H1 (cell line): Measurements from ENCODE around the gene LHPP. TPM values are rescaled to one million over a fixed set of nuclear protein-coding genes. Genes with fewer than 3 reads are reported as not detected.
A peak's percentile ranks its signal among the peaks of the same experiment; 100 is the strongest.

Experiments
- CTCF ChIA-PET: fragments of 300-600 bp; sonication (Branson Sonifier 250); formaldehyde crosslinking; loops from one replicate; lab custom pipeline; 2021; ENCODE audit not compliant: partially characterized antibody; lab: Charles Lee
- POLR2A ChIA-PET: fragments of 300-600 bp; sonication (Branson Sonifier 250); formaldehyde crosslinking; loops from one replicate; lab custom pipeline; 2021; ENCODE audit warnings: inconsistent platforms; ENCODE audit not compliant: partially characterized antibody; lab: Charles Lee
- DNase-seq, 2 experiments: peaks; one replicate each; pipeline versions ENCODE4 v3.0.0 to v3.0.0-alpha.2; 2010 to 2022; ENCODE audit warnings: low spot score in 2 of 2, low read depth in 1 of 2, mixed read lengths in 1 of 2
- FAIRE-seq: peaks from 2 replicates; lab custom pipeline; 2011; peaks lifted over from hg19 to GRCh38; lab: Jason Lieb, UNC
- H2AFZ ChIP-seq: 2 replicates; pipeline ENCODE4 v1.8.1; 2012; ENCODE audit warnings: low read length, inconsistent platforms
- H2AK5ac ChIP-seq: 2 replicates; pipeline ENCODE4 v1.6.1; 2013; ENCODE audit warnings: low read depth, low read length
- H2BK120ac ChIP-seq: replicated peaks from 2 replicates; pipeline ENCODE3; 2013; ENCODE audit warnings: low read depth, low read length, inconsistent platforms
- H2BK12ac ChIP-seq: 2 replicates; pipeline ENCODE4 v1.6.1; 2013; ENCODE audit warnings: low read depth, low read length
- H2BK15ac ChIP-seq: 2 replicates; pipeline ENCODE4 v1.6.1; 2013; ENCODE audit warnings: low read length
- H2BK20ac ChIP-seq: 2 replicates; pipeline ENCODE4 v1.6.1; 2013; ENCODE audit warnings: low read length
- H2BK5ac ChIP-seq: 2 replicates; pipeline ENCODE4 v1.6.1; 2013; ENCODE audit warnings: low read depth, low read length
- H3K14ac ChIP-seq: 2 replicates; pipeline ENCODE4 v1.6.1; 2013; ENCODE audit warnings: inconsistent platforms; ENCODE audit not compliant: insufficient read length
- H3K18ac ChIP-seq: 2 replicates; pipeline ENCODE4 v1.6.1; 2013; ENCODE audit warnings: low read length; ENCODE audit errors: extremely low read depth
- H3K23ac ChIP-seq: 2 replicates; pipeline ENCODE4 v1.6.1; 2013; ENCODE audit warnings: inconsistent platforms; ENCODE audit not compliant: insufficient read length
- H3K23me2 ChIP-seq: 2 replicates; pipeline ENCODE4 v1.6.1; 2013; ENCODE audit warnings: low read depth, low read length
- H3K27ac ChIP-seq: 2 replicates; pipeline ENCODE4 v1.6.1; 2011; ENCODE audit warnings: low read depth, low read length, inconsistent platforms
- H3K27me3 ChIP-seq, 4 experiments: replicated peaks in 1 of 4; 1 replicate in 1 of 4; 2 replicates in 3 of 4; pipeline versions ENCODE4 v1.6.1 to v1.8.1; 2011 to 2013; ENCODE audit warnings: low read length in 3 of 4, mild to moderate bottlenecking in 3 of 4, inconsistent platforms in 2 of 4, mixed read lengths in 2 of 4, moderate library complexity in 1 of 4; ENCODE audit not compliant: control insufficient read depth in 3 of 4, insufficient read depth in 3 of 4; ENCODE audit errors: extremely low read depth in 1 of 4
- H3K36me3 ChIP-seq, 4 experiments: 2 replicates each; pipeline versions ENCODE4 v1.6.1 to v1.8.1; 2011 to 2013; ENCODE audit warnings: mild to moderate bottlenecking in 4 of 4, low read length in 3 of 4, moderate library complexity in 2 of 4, control low read depth in 1 of 4, inconsistent platforms in 1 of 4; ENCODE audit not compliant: insufficient read depth in 4 of 4, control insufficient read depth in 2 of 4
- H3K4ac ChIP-seq: replicated peaks from 2 replicates; pipeline ENCODE3; 2013; ENCODE audit warnings: low read length, low read depth, mixed read lengths, inconsistent platforms; ENCODE audit not compliant: insufficient read length
- H3K4me1 ChIP-seq, 4 experiments: replicated peaks in 1 of 4; 1 replicate in 1 of 4; 2 replicates in 3 of 4; pipeline versions ENCODE4 v1.6.1 to v1.8.1; 2011 to 2013; ENCODE audit warnings: low read length in 3 of 4, inconsistent platforms in 2 of 4, mixed read lengths in 1 of 4; ENCODE audit not compliant: insufficient read depth in 4 of 4, control insufficient read depth in 3 of 4
- H3K4me2 ChIP-seq, 2 experiments: 2 replicates each; pipeline versions ENCODE4 v1.6.1 to v1.8.1; 2011 to 2013; ENCODE audit warnings: low read depth in 2 of 2, low read length in 2 of 2, control low read depth in 1 of 2, inconsistent platforms in 1 of 2, mild to moderate bottlenecking in 1 of 2; ENCODE audit not compliant: insufficient read depth in 1 of 2
- H3K4me3 ChIP-seq, 4 experiments: fragments of 200-600, 300-600 bp in 1 of 4; sonication (generic), shearing (Covaris generic), sonication (Bioruptor Twin) in 1 of 4; 2 replicates each; pipeline versions ENCODE4 v1.5.1 to v1.8.1; 2011 to 2016; ENCODE audit warnings: low read length in 4 of 4, low read depth in 3 of 4, control low read depth in 2 of 4, inconsistent platforms in 2 of 4, mild to moderate bottlenecking in 2 of 4, mixed read lengths in 1 of 4, moderate library complexity in 1 of 4; ENCODE audit not compliant: insufficient read depth in 2 of 4; ENCODE audit errors: extremely low read depth in 1 of 4
- H3K56ac ChIP-seq: replicated peaks from 2 replicates; pipeline ENCODE3; 2013; ENCODE audit warnings: low read depth, mild to moderate bottlenecking, mixed read lengths, low read length, inconsistent platforms; ENCODE audit not compliant: insufficient read length
- H3K79me1 ChIP-seq: 2 replicates; pipeline ENCODE4 v1.6.1; 2013; ENCODE audit warnings: low read depth, low read length, control low read depth
- H3K79me2 ChIP-seq, 2 experiments: 2 replicates each; pipeline versions ENCODE4 v1.6.1 to v1.8.1; 2012 to 2013; ENCODE audit warnings: low read length in 2 of 2, mild to moderate bottlenecking in 2 of 2, inconsistent platforms in 1 of 2; ENCODE audit not compliant: insufficient read depth in 2 of 2, control insufficient read depth in 1 of 2
- H3K9ac ChIP-seq, 4 experiments: replicated peaks in 1 of 4; 1 replicate in 1 of 4; 2 replicates in 3 of 4; pipeline versions ENCODE4 v1.6.1 to v1.8.1; 2011 to 2013; ENCODE audit warnings: low read depth in 3 of 4, low read length in 3 of 4, control low read depth in 2 of 4, mild to moderate bottlenecking in 2 of 4, moderate library complexity in 2 of 4, inconsistent platforms in 1 of 4; ENCODE audit errors: extremely low read depth in 1 of 4
- H3K9me3 ChIP-seq, 2 experiments: 2 replicates each; pipeline versions ENCODE4 v1.6.1 to v1.8.1; 2012 to 2013; ENCODE audit warnings: mild to moderate bottlenecking in 2 of 2, moderate library complexity in 2 of 2, control low read depth in 1 of 2, inconsistent platforms in 1 of 2, low read depth in 1 of 2, low read length in 1 of 2, mixed read lengths in 1 of 2; ENCODE audit not compliant: insufficient read depth in 2 of 2
- H4K20me1 ChIP-seq, 2 experiments: replicated peaks in 1 of 2; 2 replicates each; pipeline versions ENCODE3 to v1.8.1; 2011 to 2013; ENCODE audit warnings: inconsistent platforms in 2 of 2, low read length in 2 of 2, mild to moderate bottlenecking in 1 of 2; ENCODE audit not compliant: insufficient read depth in 2 of 2, control insufficient read depth in 1 of 2
- H4K5ac ChIP-seq: 2 replicates; pipeline ENCODE4 v1.6.1; 2013; ENCODE audit warnings: low read length, low read depth, mixed read lengths, inconsistent platforms; ENCODE audit not compliant: insufficient read length
- H4K8ac ChIP-seq: 2 replicates; pipeline ENCODE4 v1.8.0; 2013; ENCODE audit warnings: mild to moderate bottlenecking, moderate library complexity, low read length, inconsistent platforms; ENCODE audit not compliant: insufficient read depth; ENCODE audit errors: extremely low read depth
- H4K91ac ChIP-seq: replicated peaks from 2 replicates; pipeline ENCODE3; 2013; ENCODE audit warnings: low read length, mixed read lengths, inconsistent platforms; ENCODE audit not compliant: insufficient read length
- CEBPB ChIP-seq: IDR thresholded peaks from 2 replicates; pipeline ENCODE4 v1.6.1; 2012; ENCODE audit warnings: low read depth, low read length
- CHD1 ChIP-seq: IDR thresholded peaks from 2 replicates; pipeline ENCODE4 v1.6.1; 2012; ENCODE audit warnings: low read depth, low read length, improper control_type of control experiment
- GTF2F1 ChIP-seq: IDR thresholded peaks from 2 replicates; pipeline ENCODE4 v1.6.1; 2012; ENCODE audit warnings: low read depth, low read length, improper control_type of control experiment, borderline replicate concordance
- MAFK ChIP-seq: IDR thresholded peaks from 2 replicates; pipeline ENCODE4 v1.6.1; 2012; ENCODE audit warnings: low read depth, mild to moderate bottlenecking, improper control_type of control experiment, low read length
- PHF8 ChIP-seq: fragments of 200-600 bp; sonication (generic); conservative IDR thresholded peaks from 2 replicates; pipeline ENCODE4 v1.7.1; 2012; ENCODE audit warnings: low read depth, mild to moderate bottlenecking, inconsistent platforms, low read length, moderate library complexity
- POLR2A ChIP-seq, 2 experiments: IDR thresholded peaks; 1 replicate in 1 of 2; 2 replicates in 1 of 2; pipeline ENCODE4 v1.6.1; 2011; ENCODE audit warnings: low read depth in 2 of 2, low read length in 2 of 2, mild to moderate bottlenecking in 2 of 2; ENCODE audit errors: control extremely low read depth in 1 of 2
- SIN3A ChIP-seq, 2 experiments: IDR thresholded peaks in 1 of 2; conservative IDR thresholded peaks in 1 of 2; 2 replicates each; pipeline ENCODE4 v1.6.1; 2011 to 2012; ENCODE audit warnings: low read length in 2 of 2, improper control_type of control experiment in 1 of 2, low read depth in 1 of 2, mild to moderate bottlenecking in 1 of 2
- SIRT6 ChIP-seq: IDR thresholded peaks from one replicate; pipeline ENCODE4 v1.7.1; 2012; ENCODE audit warnings: low read length, inconsistent platforms
- SRF ChIP-seq: IDR thresholded peaks from 2 replicates; pipeline ENCODE4 v1.6.1; 2011; ENCODE audit warnings: mild to moderate bottlenecking, low read depth, low read length, moderate library complexity
- WGBS, 2 experiments: shearing (Covaris generic) in 1 of 2; methylation state at CpG; one replicate each; pipeline versions ENCODE4 v1.1.6 to v1.1.7; 2013 to 2015; ENCODE audit warnings: low lambda C conversion rate in 2 of 2, mixed read lengths in 2 of 2, inconsistent platforms in 1 of 2, low coverage in 1 of 2, missing lambda C conversion rate in 1 of 2; ENCODE audit not compliant: insufficient replicate concordance in 2 of 2, insufficient coverage in 1 of 2, insufficient read length in 1 of 2; ENCODE audit errors: extremely low coverage in 1 of 2, missing lambda C conversion rate in 1 of 2; 5-methylcytosine and 5-hydroxymethylcytosine counted together
- polyA plus RNA-seq, 7 experiments: library from polyadenylated mRNA; depleted of rRNA in 3 of 7; stranded (reverse) in 5 of 7; unstranded in 2 of 7; fragments of >200 nt in 5 of 7; fragments of 200-250 nt in 2 of 7; gene quantifications; 1 replicate in 5 of 7; 2 replicates in 1 of 7; 4 replicates in 1 of 7; pipeline versions ENCODE4 v1.2.1 to v1.2.3, GENCODE V29; 2011 to 2013; ENCODE audit warnings: missing spikeins in 2 of 7, mixed read lengths in 2 of 7
- total RNA-seq: library from RNA; stranded (reverse); fragmentation: NEBNext Ultra II Directional; extraction: Animal tissue kit (Norgen Biotek cat#: 25700); gene quantifications from 2 replicates; pipeline ENCODE4 v1.2.1, GENCODE V29; 2021
- TF ChIP-seq, protein P1 (sequence below), 3 experiments: IDR thresholded peaks; 1 replicate in 2 of 3; 2 replicates in 1 of 3; pipeline versions ENCODE4 v1.5.1 to v1.6.1; 2011; ENCODE audit warnings: low read length in 3 of 3, mild to moderate bottlenecking in 3 of 3, inconsistent platforms in 2 of 3, low read depth in 1 of 3, moderate library complexity in 1 of 3; ENCODE audit not compliant: insufficient read depth in 1 of 3; ENCODE audit errors: control extremely low read depth in 1 of 3
- TF ChIP-seq, protein P2 (sequence below): IDR thresholded peaks from 2 replicates; pipeline ENCODE4 v1.6.1; 2011; ENCODE audit warnings: low read depth, mild to moderate bottlenecking, low read length; ENCODE audit not compliant: insufficient read depth

Gene LHPP
- total and polyA plus RNA-seq, 2 of the 8 experiments (the other 6 are each of a cell fraction or from before 2014, with no cell fraction given), result 26.0 to 45.0 TPM

DNA sequence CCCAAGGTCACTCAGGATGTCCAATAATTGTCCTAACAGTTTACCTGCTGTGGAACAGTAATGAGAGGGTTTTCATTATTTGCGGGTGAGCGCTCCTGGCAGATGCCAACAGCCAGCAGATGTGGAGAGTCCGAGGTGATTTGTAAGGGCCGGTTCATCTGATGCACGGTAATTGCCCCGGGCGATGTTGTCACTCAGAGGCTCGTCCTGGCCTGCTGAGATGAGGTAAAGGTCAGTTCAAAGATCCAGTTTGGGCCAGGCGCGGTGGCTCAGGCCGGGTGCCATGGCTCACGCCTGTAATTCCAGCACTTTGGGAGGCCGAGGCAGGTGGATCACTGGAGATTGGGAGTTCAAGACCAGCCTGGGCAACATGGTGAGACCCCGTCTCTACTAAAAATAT lies 16.9 kb downstream of the LHPP start:
- Histone ChIP-seq H3K9me3 (no peaks in the 10 kb centered on the region), H4K8ac (no peak overlapping the region), H2BK12ac (peak overlapping the region; percentile 96; the same call in 1 of the 2 replicates), H3K79me2 (no peaks in the 10 kb centered on the region), H3K23me2 (0 out of 2 replicates have a peak, but pooled peaks cover 2% of the 10 kb centered on the region), H4K20me1 (peaks cover 0 to 2% of the 10 kb centered on the region in 2 experiments), H3K4me1 (peaks cover 4 to 25% (median 12%) of the 10 kb centered on the region in 4 experiments), H3K23ac (no peak overlapping the region), H3K4me3 (no peak overlapping the region), H4K5ac (no peak overlapping the region), H4K91ac (no peak overlapping the region), H3K27ac (no peak overlapping the region), H3K79me1 (peaks cover 12% of the 10 kb centered on the region), H3K56ac (no peak overlapping the region), H3K36me3 (no peaks in the 10 kb centered on the region), H2BK120ac (no peak overlapping the region), H2AFZ (no peak overlapping the region), H3K9ac (no peak overlapping the region), H3K4me2 (no peak overlapping the region), H3K14ac (no peak overlapping the region), H2BK5ac (0 out of 2 replicates have a peak overlapping the region, but pooled peaks have one; percentile 75), H2BK15ac (no peak overlapping the region), H3K18ac (no peak overlapping the region), H2AK5ac (0 out of 2 replicates have a peak overlapping the region, but pooled peaks have one; percentile 96), H3K27me3 (no peaks in the 10 kb centered on the region), H3K4ac (no peak overlapping the region), H2BK20ac (peak overlapping the region; percentile 72; the same call in 1 of the 2 replicates)
- FAIRE-seq (no peak), DNase-seq (no peak)
- WGBS, 2 experiments, result 94% methylated on average over 14 of the region's 14 CpGs; no CpG with 5 or more reads in 1 of the 2 experiments
- ChIA-PET POLR2A (interaction anchor here (1.3 kb wide), 1 partner anchor 14 kb away, joined by 4 read pairs; no protein-coding TSS in a partner anchor), CTCF (interaction anchor here (0.8 kb wide), 1 partner anchor 14 kb away, joined by 4 read pairs; no protein-coding TSS in a partner anchor)
- TF ChIP-seq, protein P1, sequence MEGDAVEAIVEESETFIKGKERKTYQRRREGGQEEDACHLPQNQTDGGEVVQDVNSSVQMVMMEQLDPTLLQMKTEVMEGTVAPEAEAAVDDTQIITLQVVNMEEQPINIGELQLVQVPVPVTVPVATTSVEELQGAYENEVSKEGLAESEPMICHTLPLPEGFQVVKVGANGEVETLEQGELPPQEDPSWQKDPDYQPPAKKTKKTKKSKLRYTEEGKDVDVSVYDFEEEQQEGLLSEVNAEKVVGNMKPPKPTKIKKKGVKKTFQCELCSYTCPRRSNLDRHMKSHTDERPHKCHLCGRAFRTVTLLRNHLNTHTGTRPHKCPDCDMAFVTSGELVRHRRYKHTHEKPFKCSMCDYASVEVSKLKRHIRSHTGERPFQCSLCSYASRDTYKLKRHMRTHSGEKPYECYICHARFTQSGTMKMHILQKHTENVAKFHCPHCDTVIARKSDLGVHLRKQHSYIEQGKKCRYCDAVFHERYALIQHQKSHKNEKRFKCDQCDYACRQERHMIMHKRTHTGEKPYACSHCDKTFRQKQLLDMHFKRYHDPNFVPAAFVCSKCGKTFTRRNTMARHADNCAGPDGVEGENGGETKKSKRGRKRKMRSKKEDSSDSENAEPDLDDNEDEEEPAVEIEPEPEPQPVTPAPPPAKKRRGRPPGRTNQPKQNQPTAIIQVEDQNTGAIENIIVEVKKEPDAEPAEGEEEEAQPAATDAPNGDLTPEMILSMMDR (IDR thresholded peaks at IDR 0.05; ENCODE audit: control extremely low read depth in 1 of 3, insufficient read depth in 1 of 3, low read depth in 1 of 3, low read length in 3 of 3), result no peak
- TF ChIP-seq SRF (no peak), GTF2F1 (no peak), PHF8 (no peak), SIRT6 (no peak), MAFK (no peak), CHD1 (no peak), SIN3A (conservative IDR thresholded peaks at IDR 0.05 in 1 of 2, IDR thresholded peaks at IDR 0.05 in 1 of 2; ENCODE audit: low read depth in 1 of 2, low read length in 2 of 2) (no peak), POLR2A (IDR thresholded peaks at IDR 0.05; ENCODE audit: control extremely low read depth in 1 of 2, low read depth in 2 of 2, low read length in 2 of 2) (no peak), CEBPB (no peak)
- TF ChIP-seq, protein P2, sequence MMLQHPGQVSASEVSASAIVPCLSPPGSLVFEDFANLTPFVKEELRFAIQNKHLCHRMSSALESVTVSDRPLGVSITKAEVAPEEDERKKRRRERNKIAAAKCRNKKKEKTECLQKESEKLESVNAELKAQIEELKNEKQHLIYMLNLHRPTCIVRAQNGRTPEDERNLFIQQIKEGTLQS, result no peak
